Neural progenitor cell (in vitro differentiated cells): Measurements from ENCODE around the gene NFE2.
"Not testable (repeated sequence)": the region's sequence is repeated elsewhere in the genome, so short reads cannot be mapped to it uniquely, and the experiment has no call there.

Source experiments
- EZH2phosphoT487 ChIP-seq: fragments of 200-600 bp; sonication (generic); IDR thresholded peaks from 2 replicates; pipeline ENCODE4 v1.6.1; 2017; ENCODE audit warnings: antibody characterized with exemption
- TF ChIP-seq, protein P1 (sequence below): fragments of 200-600 bp; sonication (generic); IDR thresholded peaks from 2 replicates; pipeline ENCODE4 v1.5.1; 2017; ENCODE audit warnings: antibody characterized with exemption, mild to moderate bottlenecking

DNA sequence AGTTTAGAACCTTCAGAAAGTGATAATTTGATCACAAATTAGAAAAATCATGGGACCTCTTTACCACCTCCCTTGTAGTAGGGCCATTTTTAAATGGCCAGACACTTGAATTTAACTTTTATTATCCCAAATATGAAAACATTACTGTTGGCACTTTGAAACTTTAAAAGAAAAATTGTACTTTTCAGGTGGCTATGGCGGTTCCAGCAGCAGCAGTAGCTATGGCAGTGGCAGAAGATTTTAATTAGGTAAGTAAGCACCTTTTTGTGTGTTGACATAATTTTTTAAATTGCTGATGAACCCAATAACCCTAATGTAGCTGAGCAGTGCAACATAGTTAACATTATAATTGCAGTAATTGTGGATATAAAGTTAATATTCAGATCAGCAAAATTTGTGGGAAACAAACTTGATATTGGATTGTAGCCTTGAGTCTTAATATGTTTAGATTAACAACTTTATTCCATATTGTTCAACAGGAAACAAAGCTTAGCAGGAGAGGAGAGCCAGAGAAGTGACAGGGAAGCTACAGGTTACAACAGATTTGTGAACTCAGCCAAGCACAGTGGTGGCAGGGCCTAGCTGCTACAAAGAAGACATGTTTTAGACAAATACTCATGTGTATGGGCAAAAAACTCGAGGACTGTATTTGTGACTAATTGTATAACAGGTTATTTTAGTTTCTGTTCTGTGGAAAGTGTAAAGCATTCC lies 16.6 kb downstream of the NFE2 start:
- TF ChIP-seq, protein P1, sequence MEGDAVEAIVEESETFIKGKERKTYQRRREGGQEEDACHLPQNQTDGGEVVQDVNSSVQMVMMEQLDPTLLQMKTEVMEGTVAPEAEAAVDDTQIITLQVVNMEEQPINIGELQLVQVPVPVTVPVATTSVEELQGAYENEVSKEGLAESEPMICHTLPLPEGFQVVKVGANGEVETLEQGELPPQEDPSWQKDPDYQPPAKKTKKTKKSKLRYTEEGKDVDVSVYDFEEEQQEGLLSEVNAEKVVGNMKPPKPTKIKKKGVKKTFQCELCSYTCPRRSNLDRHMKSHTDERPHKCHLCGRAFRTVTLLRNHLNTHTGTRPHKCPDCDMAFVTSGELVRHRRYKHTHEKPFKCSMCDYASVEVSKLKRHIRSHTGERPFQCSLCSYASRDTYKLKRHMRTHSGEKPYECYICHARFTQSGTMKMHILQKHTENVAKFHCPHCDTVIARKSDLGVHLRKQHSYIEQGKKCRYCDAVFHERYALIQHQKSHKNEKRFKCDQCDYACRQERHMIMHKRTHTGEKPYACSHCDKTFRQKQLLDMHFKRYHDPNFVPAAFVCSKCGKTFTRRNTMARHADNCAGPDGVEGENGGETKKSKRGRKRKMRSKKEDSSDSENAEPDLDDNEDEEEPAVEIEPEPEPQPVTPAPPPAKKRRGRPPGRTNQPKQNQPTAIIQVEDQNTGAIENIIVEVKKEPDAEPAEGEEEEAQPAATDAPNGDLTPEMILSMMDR: not testable (repeated sequence)
- TF ChIP-seq EZH2phosphoT487: not testable (repeated sequence)
